HG03025 (cell line): ENCODE data around the gene ACCS.

Experiments used
- ATAC-seq: cut with Tn5 transposase; IDR thresholded peaks from one replicate; pipeline ENCODE4 v1.9.1; 2021; ENCODE audit warnings: mild to moderate bottlenecking, moderate library complexity; ENCODE audit not compliant: unreplicated experiment, low FRiP score

ACCS gene

GRCh38 chr11:44126304-44126703 is 60.2 kb downstream of the ACCS start:
- no peak for ATAC-seq

- no peak for ATAC-seq
These were observed 61.1 kb downstream of the ACCS start for GRCh38 chr11:44127130-44127529.

DNA sequence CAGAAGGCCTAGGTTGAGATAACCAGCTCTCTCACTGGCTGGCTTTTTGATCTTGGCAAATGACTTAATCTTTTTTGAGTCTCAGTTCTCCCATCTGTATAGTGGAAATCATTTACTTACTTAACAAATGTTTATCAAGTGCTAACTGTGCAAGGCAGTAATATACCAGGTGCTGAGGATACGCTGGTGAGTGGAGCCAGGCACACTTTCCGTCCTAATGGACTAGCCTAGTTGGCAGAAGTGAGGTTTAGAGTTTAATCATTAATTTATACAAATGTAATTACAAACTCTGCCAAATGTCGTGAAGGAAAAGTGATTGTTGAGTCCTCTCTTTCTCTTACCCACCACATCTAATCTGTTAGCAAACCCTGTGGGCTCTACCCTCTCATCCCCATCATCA is 62.7 kb downstream of the ACCS start:
- no peak for ATAC-seq

GRCh38 chr11:44130751-44131150 is 64.7 kb downstream of the ACCS start:
- no peak for ATAC-seq

DNA sequence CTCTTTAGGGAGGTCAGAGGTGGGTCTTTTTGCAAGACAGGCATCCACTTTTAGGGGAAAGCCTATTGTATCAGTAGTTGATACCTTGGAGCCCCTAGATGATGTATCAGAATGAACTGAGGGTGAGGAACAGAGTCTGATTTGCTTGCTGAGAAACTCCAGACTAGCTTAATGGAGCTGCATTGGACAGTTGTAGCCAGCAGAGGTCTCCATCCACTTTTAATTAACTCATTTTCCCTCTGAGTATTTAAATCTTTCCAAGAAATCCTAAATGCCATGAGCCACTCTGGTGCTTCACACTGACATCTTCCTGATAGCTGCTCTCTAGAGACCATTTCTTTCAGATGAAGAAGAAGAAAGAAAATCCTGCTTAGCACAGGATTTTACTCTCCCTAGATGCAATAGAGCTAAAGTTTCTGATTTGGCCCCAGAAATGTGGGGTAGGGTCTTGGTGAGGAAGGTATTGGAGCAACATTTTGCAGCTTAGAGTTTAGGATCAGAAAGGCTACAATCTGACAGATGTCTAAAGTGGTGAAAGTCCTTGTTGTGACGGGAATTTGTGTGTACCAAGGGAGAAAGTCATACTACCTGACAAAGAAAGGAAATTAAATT is 67.4 kb downstream of the ACCS start:
- no peak for ATAC-seq
